GM12865 (cell line): Measurements from ENCODE around the gene MERTK.

Source experiments
- DNase-seq: peaks from one replicate; pipeline ENCODE4 v3.0.0; 2010; ENCODE audit warnings: low read depth
- H3K4me3 ChIP-seq: 2 replicates; pipeline ENCODE4 v1.5.1; 2011; ENCODE audit warnings: mild to moderate bottlenecking, low read depth, low read length, control low read depth
- CTCF ChIP-seq: IDR thresholded peaks from 2 replicates; pipeline ENCODE4 v1.5.1; 2011; ENCODE audit warnings: low read length, control low read depth, low read depth, inconsistent platforms; ENCODE audit not compliant: insufficient read depth; ENCODE audit errors: missing control alignments

Gene MERTK

GRCh38 chr2:111990375-111990774 lies 92.0 kb downstream of the MERTK start:
- H3K4me3 ChIP-seq: no peak overlapping the region
- no peak for TF ChIP-seq CTCF
- DNase-seq: no peak

GRCh38 chr2:111990856-111991255 lies 92.4 kb downstream of the MERTK start:
- H3K4me3 ChIP-seq: no peak overlapping the region
- no peak for TF ChIP-seq CTCF
- no peak for DNase-seq

- no peak for TF ChIP-seq CTCF
- H3K4me3 ChIP-seq: no peak overlapping the region
- no peak for DNase-seq
Measured at GRCh38 chr2:111994042-111994441, 95.6 kb downstream of the MERTK start.

DNA sequence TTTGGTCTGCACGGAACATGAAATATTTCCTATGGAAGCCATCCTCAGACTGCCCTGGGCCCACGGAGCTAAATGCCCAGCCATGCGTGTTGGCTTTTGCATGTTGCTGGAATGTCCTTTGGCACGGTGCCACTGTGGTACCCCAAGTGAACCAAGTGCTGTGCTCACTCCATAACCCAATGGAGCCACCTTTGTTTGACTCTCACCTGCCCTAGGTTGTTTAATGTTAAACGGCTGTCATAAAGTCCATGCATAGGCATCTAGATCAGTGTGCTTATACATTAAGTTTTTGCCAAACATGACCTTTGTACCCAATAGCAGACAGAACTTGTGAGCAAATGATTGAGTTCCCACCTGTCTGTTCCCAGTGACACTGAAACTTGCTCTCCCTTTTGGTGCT lies 96.7 kb downstream of the MERTK start:
- H3K4me3 ChIP-seq: no peak overlapping the region
- TF ChIP-seq CTCF: no peak
- DNase-seq: no peak

- H3K4me3 ChIP-seq: no peak overlapping the region
- no peak for DNase-seq
- no peak for TF ChIP-seq CTCF
Measured at GRCh38 chr2:111999809-112000208, 101.4 kb downstream of the MERTK start.

DNA sequence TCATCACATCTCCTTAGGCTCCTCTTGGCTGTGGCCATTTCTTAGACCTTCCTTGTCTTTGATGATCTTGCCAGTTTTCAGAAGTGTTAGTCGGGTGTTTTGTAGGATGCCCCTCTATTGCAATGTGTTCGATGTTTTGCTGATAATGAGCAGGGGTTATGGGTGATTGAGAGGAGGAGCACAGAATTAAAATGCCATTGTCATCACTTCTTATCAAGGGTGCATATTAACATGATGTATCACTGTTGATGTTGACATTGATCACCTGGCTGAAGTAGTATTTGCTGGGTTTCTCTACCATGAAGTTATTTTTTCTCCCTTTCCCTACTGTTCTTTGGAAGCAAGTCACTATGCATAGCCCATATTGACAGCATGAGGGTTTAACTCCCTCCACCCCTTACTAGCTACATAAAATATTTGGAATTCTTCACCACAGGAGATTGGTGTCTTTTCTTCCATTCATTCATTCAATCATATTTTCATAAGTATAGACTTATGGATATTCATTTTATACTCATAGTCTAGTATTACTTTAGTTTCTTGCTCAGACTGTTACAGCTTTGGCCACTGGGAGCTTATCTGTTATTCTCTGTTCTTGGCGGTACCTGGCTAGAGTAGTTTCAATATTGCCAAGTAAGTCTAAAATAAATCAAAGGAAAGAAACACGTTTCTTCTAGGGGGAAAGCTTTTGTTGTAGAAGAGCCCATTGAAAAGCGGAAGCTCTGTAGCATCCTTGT lies 102.2 kb downstream of the MERTK start:
- H3K4me3 ChIP-seq: no peak overlapping the region
- DNase-seq: no peak
- no peak for TF ChIP-seq CTCF

GRCh38 chr2:112001136-112001715 lies 102.8 kb downstream of the MERTK start:
- TF ChIP-seq CTCF: no peak
- peak; percentile 30 for DNase-seq
- H3K4me3 ChIP-seq: no peak overlapping the region
